ENCODE results near the gene ATP1B1.

Gene ATP1B1

DNA sequence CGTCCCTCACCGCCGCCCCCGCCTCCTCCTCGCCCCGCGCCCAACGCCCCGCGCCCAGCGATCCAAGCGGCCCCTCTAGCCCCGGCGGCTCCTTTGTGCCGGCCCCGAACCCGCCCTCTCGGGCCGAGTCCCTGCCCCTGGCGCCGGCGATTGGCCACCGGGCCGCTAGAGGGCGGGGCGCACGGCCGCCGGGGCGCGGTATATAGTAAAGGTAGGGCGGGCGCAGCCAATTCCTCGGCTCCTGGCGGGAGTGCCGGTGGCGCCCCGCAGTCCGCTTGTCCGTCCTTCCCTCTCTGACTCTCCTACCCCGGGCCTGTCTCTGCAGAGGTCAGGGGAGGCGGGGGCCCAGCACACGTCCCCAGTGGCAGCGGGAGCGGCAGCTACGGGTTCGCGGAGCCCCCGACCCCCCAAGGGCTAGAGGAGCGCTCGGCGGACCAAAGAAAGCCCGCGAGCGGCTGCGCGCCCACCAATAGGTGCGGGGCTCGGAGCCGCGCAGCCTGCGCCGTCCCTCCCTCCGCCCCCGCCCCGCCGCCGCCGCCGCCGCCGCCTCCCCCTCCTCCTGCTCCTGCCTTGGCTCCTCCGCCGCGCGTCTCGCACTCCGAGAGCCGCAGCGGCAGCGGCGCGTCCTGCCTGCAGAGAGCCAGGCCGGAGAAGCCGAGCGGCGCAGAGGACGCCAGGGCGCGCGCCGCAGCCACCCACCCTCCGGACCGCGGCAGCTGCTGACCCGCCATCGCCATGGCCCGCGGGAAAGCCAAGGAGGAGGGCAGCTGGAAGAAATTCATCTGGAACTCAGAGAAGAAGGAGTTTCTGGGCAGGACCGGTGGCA is at the start of gene ATP1B1:
TSS of gene ATP1B1 (plus strand) at position 596 of the 826 bp plus-strand sequence. CDS start at position 736, 140 bp downstream.
- no peak for DNase-seq

DNA sequence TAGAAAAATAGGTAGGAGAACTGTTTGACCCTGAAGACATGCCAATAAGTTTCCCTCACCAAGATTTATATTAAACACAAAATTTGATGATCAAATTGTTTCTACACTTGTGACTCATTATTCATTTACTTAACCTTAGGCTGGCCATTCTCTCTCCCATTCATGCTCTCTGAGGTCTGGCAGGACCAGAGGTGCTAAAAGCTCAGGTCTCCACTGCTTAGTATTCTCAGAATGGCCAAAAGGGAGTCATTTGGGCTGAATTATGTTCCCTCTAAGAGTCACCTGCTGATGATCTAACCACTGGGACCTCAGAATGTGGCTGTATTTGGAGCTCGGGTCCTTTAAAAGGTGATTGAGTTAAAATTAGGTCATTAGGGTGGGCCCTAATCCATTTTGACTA is 47.1 kb upstream of the ATP1B1 start:
- no peak for DNase-seq

DNA sequence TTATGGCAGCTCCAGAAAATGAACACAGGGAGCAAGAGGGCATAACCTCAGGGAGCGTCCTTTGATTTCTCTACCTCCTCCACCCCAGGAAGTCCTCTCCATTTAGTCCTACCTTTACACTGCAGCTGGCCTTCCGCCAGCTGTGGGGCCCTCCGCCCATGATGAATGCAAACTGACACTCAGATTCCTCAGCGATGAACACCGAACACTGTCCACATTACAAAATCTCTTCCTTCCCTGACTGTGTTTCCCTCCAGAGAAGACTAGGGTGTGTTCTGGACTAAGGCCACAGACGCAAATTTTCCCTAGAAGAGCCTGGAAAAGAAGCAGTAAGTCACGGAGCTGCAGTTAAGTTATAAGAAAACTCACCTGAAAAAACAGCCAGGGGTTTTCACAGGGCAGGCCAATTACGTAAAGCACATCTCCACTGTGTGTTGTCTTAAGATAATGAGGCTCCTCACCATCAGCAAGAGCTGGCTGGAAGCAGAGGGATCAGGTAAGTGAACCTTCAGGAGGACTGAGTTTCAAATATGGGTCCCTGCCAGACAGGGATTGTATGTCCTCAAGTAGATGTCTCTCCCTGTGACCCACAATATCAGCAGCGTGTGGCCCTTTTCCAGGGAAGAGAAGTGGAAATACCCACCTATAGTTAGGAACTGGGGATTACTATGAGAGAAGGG is 46.3 kb upstream of the ATP1B1 start:
- DNase-seq: no peak

DNA sequence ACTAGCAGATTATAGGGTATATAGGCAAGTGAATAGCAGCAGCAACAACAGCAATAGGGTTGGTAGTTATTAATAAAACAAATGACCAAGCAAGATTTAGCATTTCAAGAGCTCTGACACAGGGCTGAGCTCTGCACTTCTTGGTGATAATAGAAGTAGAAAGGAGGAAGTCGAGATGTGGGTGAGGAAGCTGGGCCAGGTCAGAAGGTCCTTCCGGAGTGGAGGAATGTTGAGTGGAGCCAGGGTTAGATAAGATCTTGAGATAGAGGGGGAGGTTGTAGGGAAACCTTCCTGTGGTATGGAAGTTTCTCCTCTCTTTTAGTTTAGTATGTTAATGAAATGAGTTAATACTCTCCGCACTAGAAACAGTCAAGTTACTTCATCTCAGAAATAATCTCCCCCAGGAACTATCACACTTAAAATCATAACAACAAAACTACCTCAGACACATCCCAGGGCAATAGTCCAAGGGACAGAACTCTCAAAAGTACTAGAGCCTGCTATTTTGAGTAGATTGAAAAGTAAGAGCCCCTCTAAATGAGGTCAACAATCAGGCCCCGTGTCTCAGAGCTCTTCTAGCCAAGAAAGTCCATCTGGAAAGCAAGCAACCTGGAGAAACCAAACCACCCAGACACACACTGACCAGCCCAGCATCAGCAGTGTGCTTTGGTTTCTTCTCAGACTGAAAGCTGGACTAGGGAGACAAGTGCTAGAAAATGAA is 45.4 kb upstream of the ATP1B1 start:
- DNase-seq: no peak

DNA sequence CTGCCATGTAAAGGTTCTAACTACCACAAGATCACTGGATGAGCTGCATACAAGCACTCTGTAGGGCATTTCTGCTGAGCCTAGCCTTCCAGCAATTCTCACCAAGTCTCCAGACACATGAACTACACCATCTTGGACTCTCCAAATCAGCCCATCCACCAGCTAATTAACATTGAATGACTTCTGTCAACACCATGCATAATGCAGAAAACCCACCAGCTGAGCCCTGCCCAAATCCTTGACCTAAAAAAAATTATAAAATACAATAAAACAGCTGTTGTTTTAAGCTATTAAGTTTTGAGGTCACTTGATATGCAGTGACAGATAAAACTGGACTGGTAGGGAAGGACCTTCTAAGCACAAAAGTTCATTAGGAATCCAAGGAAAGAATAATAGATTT is 44.3 kb upstream of the ATP1B1 start:
- no peak for DNase-seq

DNA sequence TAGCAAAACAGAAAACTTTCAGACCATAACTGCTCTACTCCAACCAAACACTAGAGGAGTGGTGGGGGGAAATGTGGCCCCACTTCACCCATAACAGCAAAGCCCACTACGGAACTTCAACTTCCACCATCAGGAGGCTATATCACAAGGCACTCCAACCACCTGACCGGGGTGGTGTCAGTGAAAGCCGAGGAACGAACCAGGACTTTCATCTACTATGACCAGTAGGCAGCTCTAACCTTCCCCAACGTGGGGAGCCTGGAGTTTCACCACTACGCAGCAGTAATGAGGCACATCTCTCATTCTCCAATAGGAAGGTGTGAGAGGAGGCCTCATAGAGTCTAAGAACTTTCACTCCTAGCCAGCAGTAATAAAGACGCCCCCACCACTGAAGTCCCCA is 42.4 kb upstream of the ATP1B1 start:
- DNase-seq: no peak

DNA sequence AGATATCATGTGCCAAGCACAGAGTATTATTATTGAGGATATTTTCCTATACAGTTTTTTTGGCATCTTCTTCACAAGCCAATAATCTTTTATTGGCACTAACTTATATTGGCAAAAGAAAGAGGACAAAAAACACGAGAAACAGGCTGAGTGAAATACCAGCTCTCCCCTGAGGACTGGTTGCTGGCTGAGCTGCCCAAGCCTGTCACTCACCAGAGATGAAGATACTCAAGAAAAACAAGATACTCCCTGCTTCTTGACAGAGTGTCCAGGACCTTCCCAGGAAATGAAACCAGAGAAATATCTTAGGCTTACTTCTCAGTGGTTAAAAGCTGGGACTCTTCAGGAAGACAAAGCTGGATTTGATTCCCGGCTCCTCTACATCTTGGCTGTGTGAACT is 35.9 kb upstream of the ATP1B1 start:
- no peak for DNase-seq

DNA sequence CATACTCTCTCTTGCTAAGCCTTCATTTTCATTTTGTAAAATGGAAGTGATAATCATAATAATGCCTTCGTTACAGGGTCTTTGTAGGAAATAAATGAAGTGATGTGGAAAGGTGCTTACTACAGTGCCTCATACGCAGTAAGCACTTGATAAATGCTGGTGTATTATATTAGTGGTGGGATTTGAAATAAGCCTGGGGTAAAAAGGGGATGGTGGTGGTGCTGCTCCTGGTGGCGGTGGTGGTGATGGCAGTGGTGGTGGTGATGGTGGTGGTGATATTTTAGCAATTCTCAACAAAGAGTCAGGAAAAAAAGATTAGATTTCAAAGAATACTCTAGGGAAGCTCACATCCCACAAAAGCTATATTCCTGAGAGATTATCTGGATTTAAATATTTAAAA is 35.5 kb upstream of the ATP1B1 start:
- no peak for DNase-seq

DNA sequence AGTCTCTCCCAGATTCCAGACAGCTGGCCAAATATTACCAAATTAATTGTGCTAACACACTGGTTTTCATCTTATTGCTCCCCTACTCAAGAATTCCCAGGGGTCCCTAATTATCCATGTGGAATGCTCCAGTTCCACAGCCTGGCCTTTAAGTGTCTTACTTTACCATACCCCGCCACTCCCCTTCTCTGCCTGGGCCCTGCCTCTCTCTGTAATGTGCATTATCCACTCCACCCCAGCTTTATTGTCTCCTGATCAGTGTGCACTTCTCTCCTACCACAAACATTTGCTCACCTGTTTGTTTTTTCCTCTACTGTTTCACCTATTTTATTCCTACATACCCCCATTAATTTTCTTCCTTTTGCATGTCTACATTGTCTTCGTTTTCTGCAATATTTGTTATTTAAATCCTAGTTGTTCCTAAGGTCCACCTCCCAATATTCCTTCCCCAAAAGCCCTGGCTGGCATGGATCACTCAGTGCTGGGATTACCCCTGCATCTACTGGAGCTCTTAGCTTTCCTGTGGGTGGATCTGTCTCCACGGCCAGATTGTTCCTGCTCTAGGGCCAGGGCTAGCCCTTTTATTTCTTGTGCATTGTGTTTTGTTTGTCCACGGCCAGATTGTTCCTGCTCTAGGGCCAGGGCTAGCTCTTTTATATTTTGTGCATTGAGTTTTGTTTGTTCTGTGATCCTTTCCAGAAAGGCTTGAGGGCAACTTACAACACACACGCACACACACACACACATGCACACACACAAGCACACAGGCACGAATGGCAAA is 33.4 kb upstream of the ATP1B1 start:
- no peak for DNase-seq

DNA sequence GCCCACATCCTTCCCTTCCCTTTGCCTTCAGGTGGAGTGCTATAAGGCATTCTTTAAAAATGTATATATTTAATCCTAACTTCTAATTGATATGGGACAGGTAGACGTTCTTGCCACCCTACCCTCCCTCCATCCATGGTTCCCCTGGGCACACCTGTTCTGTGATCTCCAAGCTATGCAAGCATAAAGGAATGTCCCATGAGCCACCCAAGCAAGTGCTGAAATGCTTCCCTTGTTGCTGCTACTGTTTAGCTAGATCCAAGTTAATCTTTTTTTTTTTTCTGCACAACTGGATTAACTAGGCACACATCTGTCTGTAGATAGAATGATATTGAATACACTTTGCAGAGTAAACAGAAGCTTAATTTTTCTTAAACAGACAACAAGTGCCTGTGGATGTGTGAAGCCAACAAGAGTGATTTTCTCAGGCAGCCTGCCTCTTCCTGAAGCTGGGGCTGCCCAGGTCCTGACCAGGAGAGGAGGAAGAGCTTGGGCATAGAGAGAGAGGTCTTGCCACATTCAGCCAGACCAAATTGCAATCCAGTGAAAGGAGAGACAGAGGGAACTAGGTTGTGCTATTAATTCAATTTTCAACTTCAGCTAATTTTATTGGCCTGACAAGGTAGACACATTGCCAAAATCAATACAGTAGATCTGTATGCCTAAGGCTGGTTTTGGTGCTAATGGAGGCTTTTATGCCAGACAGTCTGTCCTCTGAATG is 28.2 kb upstream of the ATP1B1 start:
- DNase-seq: no peak

DNA sequence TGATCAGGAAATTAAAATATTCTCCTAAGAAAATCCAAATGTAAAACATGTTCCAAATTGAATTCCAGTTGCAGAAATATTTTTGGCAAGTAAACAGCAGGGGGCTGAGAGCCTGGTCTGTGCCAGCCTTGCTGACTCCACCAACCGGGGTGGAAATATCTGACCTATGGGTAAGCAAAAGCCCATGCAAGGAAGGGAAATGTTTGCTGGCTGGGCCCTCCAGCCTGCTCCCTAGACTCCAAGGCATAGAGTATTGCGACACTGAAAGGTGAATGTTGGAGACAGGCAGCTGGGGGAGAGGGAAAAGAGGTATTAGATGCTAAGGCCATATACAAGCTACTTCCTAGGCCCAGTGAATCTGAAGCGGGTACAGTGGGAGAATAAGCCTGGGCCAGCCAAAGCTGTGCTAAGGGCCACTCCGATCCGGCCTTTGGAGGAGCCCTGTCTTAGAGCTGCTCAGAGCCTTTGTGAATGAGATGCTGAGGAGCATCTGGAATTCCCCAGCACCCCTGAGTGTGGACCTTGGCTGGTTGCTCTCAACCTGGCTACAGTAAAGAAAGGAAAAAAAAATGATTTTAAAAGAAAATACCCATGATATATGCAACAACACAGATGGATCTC is 24.9 kb upstream of the ATP1B1 start:
- no peak for DNase-seq

DNA sequence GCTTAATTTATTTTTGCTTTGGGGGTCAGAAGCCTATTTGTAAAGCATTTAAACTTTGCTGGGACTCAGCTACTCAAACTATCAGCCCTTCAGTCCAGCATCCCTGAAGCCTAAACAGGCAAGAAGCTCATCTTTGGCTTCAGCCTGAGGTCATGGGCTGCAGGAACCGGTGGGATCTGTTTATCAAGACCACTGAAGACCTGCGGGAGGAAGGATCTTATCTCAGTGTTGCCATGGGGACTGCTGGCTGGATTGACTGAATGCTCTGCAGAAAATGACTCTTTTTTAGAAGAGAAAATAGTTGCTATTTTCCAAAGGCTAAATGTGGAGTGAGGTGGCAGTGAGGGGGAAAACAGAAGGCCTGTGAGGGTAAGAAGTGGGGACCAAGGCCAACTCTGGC is 20.6 kb upstream of the ATP1B1 start:
- DNase-seq: no peak

DNA sequence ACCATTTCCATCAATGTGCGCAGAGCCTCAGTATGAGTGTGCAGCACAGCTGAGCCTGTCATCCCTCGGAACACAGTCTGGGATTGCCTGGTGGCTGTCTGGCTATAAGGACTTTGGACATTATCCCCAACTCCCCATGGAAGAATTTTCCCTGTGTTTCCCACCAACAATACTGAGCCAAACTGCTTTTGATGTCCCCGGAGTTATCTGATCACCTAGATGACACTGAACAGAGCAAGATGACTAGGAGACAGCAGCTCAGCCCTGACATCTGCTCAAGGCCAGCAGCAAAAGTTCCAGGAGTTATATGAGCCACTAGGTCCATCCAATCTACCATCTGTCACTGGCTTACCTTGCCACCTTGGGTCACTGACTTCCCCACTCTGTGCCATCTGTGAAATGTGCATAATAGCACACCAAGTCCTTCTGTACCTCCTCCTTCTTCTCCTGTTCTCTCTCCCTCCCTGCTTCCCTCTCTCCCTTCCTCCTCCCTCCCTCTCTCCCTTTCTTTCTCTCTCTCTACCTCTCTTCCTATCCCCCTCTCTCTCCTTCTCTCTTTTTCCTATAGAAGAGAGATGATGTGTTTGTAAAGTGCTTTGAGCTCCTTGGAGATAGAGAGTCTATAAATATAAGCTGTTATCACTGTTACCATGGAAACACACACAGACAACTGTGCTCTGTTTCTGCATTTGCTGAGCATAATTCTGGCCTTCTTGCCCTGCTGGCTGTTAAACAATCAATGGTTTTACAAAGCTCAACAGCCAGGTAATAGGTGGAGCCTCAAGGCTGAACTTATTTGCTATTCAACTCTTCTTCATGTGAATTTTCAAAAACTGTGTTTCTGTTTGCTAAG is 19.7 kb upstream of the ATP1B1 start:
- DNase-seq: no peak

DNA sequence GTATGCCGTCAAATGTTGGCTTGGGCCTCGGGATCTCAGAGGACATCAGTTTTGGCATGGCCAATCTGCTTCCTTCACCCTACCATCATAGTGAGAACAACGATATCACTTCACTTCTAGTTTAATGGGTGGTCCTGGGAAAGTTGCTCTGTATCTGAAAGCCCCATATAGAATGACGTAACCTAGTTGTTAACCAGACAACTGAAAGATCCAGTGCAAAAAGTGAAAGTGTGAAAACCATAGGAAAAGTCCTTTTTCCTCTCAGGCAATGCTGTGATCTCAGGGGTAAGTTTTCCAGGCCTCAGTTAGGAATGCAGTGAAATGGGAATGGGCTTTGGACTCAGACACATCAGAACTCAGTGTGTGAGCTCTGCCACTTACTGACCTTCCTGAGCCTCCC is 18.6 kb upstream of the ATP1B1 start:
- DNase-seq: no peak

DNA sequence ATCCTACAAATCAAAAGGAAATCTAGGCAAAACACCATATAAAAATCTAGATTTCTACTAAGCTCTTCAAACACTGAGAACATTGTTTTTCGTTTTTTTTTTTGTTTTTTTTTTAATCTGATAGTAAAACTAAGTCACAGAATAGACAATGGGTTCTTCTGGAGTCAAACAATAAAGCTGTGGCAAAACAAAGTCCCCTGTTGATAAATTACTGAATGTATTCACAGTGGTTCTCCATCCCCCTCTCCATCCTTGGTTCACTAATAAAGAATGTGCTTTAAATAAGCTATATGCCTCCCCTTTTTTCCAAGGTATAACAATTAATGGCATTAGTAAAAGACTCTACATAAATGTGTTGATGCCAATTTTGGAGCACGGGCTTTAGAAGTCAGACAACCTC is 16.7 kb upstream of the ATP1B1 start:
- DNase-seq: no peak

DNA sequence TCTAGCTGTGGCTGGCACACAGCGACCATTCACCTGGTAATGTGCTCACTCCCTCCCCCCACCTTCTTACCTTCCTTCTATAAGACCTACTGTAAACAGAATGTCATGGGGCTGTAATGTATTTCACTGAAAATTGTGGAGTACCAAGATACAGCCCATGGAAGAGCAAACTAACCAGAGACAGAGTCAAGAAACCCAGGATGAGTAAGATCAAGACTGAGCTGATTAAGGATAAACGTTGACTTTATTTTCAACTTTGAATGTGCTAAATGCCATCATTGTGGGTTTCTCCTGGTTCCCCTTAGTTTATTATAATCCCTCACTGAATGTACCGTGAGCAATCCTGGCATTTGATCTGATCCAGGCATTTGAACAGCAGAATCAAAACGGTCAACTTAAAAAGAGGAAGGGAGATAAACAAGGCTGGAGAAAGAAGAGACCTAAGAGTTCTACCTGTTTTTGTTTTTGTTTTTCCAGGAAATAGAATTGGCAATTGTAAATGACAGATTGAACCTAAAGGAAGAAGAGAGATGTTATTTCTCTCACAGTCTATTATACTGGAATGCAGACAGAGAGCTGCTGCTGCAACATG is 16.1 kb upstream of the ATP1B1 start:
- DNase-seq: no peak

DNA sequence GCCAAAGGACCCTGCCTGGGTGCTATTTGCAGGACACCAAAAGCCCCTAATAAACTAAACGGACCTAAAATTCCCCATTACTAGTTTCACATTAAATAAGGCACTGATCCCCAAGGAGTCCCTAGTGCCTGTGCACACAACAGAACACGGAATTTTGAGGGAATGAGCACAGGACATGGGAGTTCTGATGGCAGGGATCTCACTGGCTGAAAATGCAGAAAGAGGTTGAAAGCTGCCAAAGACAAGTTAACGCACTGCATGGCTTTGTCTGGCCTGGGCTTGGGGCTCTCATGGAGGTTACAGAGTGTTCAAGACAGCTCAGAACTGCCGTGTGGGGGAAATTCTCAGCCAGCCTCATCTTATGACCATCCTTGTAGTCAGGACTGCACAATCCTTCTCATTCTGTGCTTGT is 15.6 kb upstream of the ATP1B1 start:
- no peak for DNase-seq

DNA sequence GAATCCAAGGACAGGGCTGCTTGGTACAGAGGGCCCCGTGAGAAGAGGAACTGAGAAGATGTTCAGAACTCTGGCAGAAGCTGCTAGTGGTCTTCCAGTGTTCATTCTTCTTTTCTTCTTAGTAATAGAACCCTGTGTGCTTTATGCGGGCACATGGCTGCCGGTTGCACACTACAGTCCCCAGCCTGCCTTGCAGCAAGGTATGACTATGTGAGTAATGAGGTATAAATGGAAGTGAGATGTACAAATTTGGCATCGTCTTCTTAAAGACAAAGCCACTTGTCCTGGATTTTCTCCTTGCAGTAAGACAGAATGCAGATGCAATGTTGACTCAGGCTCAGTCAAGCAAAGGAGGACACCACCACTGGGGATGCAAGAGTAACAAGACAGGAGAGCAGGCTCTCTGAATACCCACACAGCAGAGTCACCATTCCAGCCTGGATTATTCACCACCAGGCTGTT is 15.0 kb upstream of the ATP1B1 start:
- DNase-seq: no peak

DNA sequence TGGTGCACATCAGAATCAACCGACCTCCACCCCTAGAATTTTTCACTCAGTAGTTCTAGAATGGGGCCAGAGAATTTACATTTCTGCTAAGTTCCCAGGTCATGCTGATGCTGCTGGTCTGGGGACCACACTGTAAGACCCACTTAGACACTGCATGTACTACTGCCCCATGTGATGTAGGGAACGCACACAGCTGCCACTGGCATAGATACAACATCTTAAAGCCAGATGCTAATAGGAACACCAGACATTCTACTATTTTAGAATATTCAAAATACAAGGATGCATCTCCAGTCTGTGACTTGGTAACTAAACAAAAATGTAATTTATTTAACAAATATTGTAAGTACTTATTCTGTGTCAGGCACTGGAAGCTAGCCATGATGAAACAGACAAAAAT is 14.1 kb upstream of the ATP1B1 start:
- DNase-seq: no peak

DNA sequence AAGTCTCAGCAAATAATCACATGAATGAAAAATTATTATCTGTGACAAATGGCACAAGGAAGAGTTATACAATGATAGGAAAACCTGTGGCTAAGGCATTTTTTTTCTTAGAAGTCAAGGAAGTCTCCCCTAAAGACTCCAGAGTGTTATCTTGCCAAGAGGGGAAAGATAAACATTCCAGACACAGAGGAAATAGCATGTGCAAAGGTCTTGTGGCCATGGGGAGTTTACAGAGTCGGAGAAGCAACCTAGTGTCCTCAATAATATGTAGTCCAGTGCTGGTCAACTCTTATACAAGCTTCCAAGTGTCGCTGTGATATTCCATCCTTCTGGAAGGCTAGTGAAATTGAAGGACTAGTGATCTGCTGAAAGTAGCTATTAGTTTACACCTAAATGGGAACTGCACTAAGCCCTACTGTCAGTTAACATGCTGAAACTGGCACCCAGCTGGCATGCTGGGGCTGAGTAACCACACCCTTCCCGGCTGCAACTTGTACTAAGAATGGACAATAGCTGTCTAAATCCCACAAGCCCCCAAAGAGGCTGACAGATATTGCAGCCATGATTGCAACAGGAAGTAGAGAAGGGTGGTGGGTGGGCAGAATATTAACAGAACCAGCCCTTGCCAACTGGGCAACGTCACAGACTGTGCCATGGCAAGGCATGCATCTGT is 11.5 kb upstream of the ATP1B1 start:
- DNase-seq: no peak
